ENCODE data around the gene ABHD16A.
"Not testable (repeated sequence)": the region's sequence is repeated elsewhere in the genome, so short reads cannot be mapped to it uniquely, and the experiment has no call there.

Gene ABHD16A

GRCh38 chr6:31715022-31715958 lies 12.2 kb upstream of the ABHD16A start, which contains the start of gene LY6G6D:
TSS of gene LY6G6D (plus strand) at chr6:31715348. CDS start at chr6:31715356, 8 bp downstream.
- no peak for DNase-seq (ENCODE audit: low read depth in 3 of 3, low spot score in 1 of 3)

DNA sequence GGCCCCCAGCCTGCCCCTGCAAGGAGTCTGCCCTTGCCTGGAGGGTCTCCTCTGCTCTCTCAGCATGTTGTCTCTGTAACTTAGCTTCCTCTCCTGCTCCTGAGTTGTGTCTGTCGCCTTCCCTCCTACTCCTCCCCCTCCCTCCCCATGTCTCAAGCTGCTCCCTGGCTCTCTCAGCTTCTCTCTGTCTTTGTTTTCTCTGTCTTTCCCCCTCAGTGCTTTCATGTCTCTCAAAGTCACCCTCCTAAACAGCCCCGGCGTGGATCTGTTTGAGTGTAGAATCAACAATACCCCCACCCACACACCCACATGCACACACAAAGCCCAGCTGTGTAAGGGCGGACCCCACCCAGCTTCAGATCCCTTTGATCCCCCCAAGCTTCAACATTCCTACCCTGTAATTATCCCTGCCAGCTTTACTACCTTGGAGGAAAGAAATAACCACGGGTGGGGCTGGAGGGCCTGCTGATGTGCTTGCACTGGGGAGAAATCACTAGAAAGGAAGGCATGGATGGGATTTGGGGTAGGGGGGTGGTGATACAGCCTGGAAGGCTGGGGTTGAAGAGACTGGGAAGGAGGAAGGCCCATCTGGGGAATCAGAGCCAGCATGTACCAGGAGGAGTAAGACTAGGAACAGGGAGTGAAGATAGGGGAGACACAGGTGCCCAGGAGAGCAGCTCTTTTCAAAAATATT lies 11.0 kb upstream of the ABHD16A start:
- DNase-seq (ENCODE audit: low read depth in 3 of 3, low spot score in 1 of 3): no peak

DNA sequence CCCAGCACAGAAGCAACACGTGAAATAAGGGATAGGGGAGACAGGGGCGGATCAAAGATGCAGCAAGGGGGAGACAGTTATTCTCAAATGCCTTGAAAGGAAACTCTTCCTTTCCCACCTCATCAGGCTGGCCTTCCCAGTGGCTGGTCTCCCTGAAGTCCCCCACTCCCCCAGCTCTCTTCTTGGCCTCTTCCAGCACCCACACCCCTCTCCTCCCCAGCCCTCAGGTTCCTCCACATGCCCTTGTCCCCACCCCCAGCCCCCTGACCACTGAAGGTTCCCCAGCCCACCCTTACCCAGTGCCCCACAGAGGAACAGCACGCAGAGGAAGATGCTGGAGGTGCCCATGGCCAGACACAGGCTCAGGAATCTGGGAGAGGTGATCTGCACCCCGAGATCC lies 10.3 kb upstream of the ABHD16A start:
- DNase-seq (ENCODE audit: low read depth in 3 of 3, low spot score in 1 of 3): no peak

GRCh38 chr6:31712296-31712695 lies 9.2 kb upstream of the ABHD16A start:
- no peak for DNase-seq (ENCODE audit: low read depth in 3 of 3, low spot score in 1 of 3)

GRCh38 chr6:31711233-31711632 lies 8.1 kb upstream of the ABHD16A start:
- no peak for DNase-seq (ENCODE audit: low read depth in 3 of 3, low spot score in 1 of 3)

- DNase-seq (ENCODE audit: low read depth in 3 of 3, low spot score in 1 of 3): no peak
Measured at GRCh38 chr6:31710523-31711219, 7.5 kb upstream of the ABHD16A start.

- not testable (repeated sequence) for DNase-seq (ENCODE audit: low read depth in 3 of 3, low spot score in 1 of 3)
Measured at GRCh38 chr6:31709157-31709556, 6.0 kb upstream of the ABHD16A start.

DNA sequence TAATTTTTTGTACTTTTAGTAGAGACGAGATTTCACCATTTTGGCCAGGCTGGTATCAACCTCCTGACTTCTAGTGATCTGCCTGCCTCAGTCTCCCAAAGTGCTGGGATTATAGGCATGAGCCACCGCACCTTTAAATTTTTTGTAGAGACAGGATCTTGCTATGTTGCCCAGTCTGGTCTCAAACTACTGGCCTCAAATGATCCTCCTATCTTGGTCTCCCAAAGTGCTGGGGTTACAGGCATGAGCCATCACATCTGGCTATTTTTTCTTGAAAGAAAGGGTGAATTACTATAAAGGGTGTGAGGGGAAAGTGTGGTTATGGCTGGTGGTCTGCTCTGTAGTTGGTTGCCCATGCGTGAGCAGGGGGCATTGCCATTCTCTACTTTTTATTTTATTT lies 5.1 kb upstream of the ABHD16A start:
- DNase-seq (ENCODE audit: low read depth in 3 of 3, low spot score in 1 of 3): no peak

- no peak for DNase-seq (ENCODE audit: low read depth in 3 of 3, low spot score in 1 of 3)
Measured at GRCh38 chr6:31707701-31708100, 4.6 kb upstream of the ABHD16A start.

GRCh38 chr6:31706599-31706998 lies 3.5 kb upstream of the ABHD16A start, which contains the start of gene LY6G6F:
TSS of gene LY6G6F (plus strand) at chr6:31706866. CDS start at chr6:31706907, 41 bp downstream.
- DNase-seq (ENCODE audit: low read depth in 3 of 3, low spot score in 1 of 3): no peak

DNA sequence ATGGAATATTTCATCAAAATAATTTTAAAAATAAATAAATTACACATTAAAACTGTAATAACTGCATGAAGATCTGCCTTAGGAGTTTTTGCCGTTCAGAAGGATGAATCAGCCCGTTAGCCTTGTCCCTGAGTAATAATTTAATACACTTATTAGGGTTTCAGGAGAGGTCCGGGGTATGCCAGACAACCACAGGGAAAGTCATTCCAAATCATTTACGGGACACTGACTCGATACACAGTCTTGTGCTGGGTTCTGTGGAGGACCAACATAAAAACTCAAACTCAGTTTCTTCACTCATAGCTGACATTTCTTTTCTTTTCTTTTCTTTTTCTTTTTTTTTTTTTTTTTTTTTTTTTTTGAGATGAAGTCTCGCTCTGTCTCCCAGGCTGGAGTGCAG lies 2.8 kb upstream of the ABHD16A start:
- no peak for DNase-seq (ENCODE audit: low read depth in 3 of 3, low spot score in 1 of 3)

DNA sequence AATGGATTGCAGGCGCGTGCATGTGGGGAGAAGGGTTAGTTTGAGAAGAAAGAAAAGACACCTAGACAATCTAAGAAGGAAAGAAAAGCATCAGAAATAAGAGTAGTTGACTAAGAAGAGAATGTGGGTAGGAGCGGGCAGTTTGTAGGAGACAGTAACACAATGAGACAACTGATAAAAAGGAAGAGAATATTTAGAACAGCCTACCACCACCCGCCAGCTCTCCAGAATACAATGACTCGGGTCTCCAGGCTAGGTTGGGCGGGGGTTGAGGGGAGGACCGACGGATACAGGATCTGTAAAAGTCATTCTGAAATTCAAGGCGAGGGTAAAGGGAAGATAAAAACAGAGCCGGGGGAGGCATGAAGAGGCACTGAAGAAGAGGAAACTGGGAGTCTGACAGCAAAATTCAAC lies 712 bp downstream of the ABHD16A start:
- no peak for DNase-seq (ENCODE audit: low read depth in 3 of 3, low spot score in 1 of 3)

GRCh38 chr6:31701666-31702404 lies 1.3 kb downstream of the ABHD16A start:
- DNase-seq (ENCODE audit: low read depth in 3 of 3, low spot score in 1 of 3): no peak

GRCh38 chr6:31700740-31701401 lies 2.3 kb downstream of the ABHD16A start:
- no peak for DNase-seq (ENCODE audit: low read depth in 3 of 3, low spot score in 1 of 3)

- no peak for DNase-seq (ENCODE audit: low read depth in 3 of 3, low spot score in 1 of 3)
Measured at GRCh38 chr6:31697555-31697954, 5.6 kb downstream of the ABHD16A start.

GRCh38 chr6:31693535-31693934 lies 9.6 kb downstream of the ABHD16A start:
- no peak for DNase-seq (ENCODE audit: low read depth in 3 of 3, low spot score in 1 of 3)

- no peak for DNase-seq (ENCODE audit: low read depth in 3 of 3, low spot score in 1 of 3)
Measured at GRCh38 chr6:31692886-31693285, 10.2 kb downstream of the ABHD16A start.

DNA sequence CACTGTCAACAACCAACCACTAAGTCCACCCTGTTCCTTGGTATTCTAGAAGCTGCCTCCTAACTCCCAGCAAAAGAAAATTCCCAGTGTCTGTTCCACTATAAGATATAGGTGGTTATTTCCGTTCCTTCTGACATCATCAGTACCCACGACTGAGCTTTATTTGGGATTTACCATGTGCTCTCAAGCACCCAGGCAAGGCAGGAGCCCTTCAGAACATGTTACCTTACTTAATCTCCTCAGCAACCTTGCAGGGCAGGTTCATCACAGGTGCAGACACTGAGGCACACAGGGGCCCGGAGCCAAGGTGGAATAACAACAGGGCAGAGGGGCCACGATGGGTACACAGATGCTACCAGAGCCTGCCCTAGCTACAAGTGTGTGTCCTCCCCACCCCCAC lies 10.8 kb downstream of the ABHD16A start:
- no peak for DNase-seq (ENCODE audit: low read depth in 3 of 3, low spot score in 1 of 3)

GRCh38 chr6:31691564-31692108 lies 11.5 kb downstream of the ABHD16A start:
- DNase-seq (ENCODE audit: low read depth in 3 of 3, low spot score in 1 of 3): no peak

GRCh38 chr6:31691078-31691463 lies 12.1 kb downstream of the ABHD16A start:
- DNase-seq (ENCODE audit: low read depth in 3 of 3, low spot score in 1 of 3): no peak
